PC-9 (cell line): ENCODE results near the gene SCAMP1. TPM values are rescaled to one million over a fixed set of nuclear protein-coding genes. Genes with fewer than 3 reads are reported as not detected.

Source experiments
- BruUV-seq: library from RNA; stranded (reverse); fragments of 400-500 nt; replicated peaks from 2 replicates; lab custom pipeline; 2021; lab: Mats Ljungman, UMichigan
- CTCF ChIA-PET: fragments of 300-600 bp; sonication (Branson Sonifier 250); formaldehyde crosslinking; loops from one replicate; lab custom pipeline; 2022; ENCODE audit warnings: antibody characterized with exemption; lab: Charles Lee
- POLR2A ChIA-PET: fragments of 300-600 bp; sonication (Branson Sonifier 250); formaldehyde crosslinking; loops from one replicate; lab custom pipeline; 2022; ENCODE audit warnings: antibody characterized with exemption; ENCODE audit not compliant: unreplicated experiment; lab: Charles Lee
- DNase-seq, 2 experiments: peaks; one replicate each; pipeline versions ENCODE4 v3.0.0 to v3.0.0-alpha.2; 2015 to 2022; ENCODE audit warnings: mixed read lengths in 1 of 2
- H2AFZ ChIP-seq: fragments of 200-600 bp; sonication (generic); 2 replicates; pipeline ENCODE4 v1.8.1; 2017; ENCODE audit warnings: antibody characterized with exemption
- H3F3A ChIP-seq: fragments of 200-600 bp; sonication (generic); 2 replicates; pipeline ENCODE4 v1.8.1; 2017; ENCODE audit warnings: antibody characterized with exemption, mild to moderate bottlenecking, low read depth; ENCODE audit not compliant: insufficient read depth
- H3K27ac ChIP-seq: fragments of 200-600 bp; sonication (generic); 2 replicates; pipeline ENCODE4 v1.6.1; 2016; ENCODE audit warnings: mixed run types
- H3K27me3 ChIP-seq: fragments of 200-600 bp; sonication (generic); 2 replicates; pipeline ENCODE4 v1.6.1; 2016; ENCODE audit warnings: low read depth, mixed run types; ENCODE audit not compliant: insufficient read depth
- H3K36me3 ChIP-seq: fragments of 200-600 bp; sonication (generic); 2 replicates; pipeline ENCODE4 v1.6.1; 2016; ENCODE audit warnings: low read depth, mixed run types
- H3K4me1 ChIP-seq: fragments of 200-600 bp; sonication (generic); replicated peaks from 2 replicates; pipeline ENCODE4 v1.6.1; 2016; ENCODE audit warnings: mixed run types; ENCODE audit not compliant: insufficient read depth
- H3K4me2 ChIP-seq: fragments of 200-600 bp; sonication (generic); 2 replicates; pipeline ENCODE4 v1.6.1; 2017; ENCODE audit warnings: mixed run types
- H3K4me3 ChIP-seq: fragments of 200-600 bp; sonication (generic); 2 replicates; pipeline ENCODE4 v1.6.1; 2016; ENCODE audit warnings: mixed run types
- H3K79me2 ChIP-seq: fragments of 200-600 bp; sonication (generic); 2 replicates; pipeline ENCODE4 v1.6.1; 2017; ENCODE audit warnings: low read depth, mixed run types
- H3K9me2 ChIP-seq: fragments of 200-600 bp; sonication (generic); 2 replicates; pipeline ENCODE4 v1.8.1; 2017; ENCODE audit warnings: mild to moderate bottlenecking; ENCODE audit not compliant: insufficient read depth
- H3K9me3 ChIP-seq: fragments of 200-600 bp; sonication (generic); 2 replicates; pipeline ENCODE4 v1.8.1; 2016; ENCODE audit warnings: low read depth; ENCODE audit not compliant: insufficient read depth
- H4K20me1 ChIP-seq: fragments of 200-600 bp; sonication (generic); 2 replicates; pipeline ENCODE4 v1.8.1; 2017; ENCODE audit not compliant: insufficient read depth
- EZH2 ChIP-seq: fragments of 200-600 bp; sonication (generic); IDR thresholded peaks from 2 replicates; pipeline ENCODE4 v1.8.0; 2017; ENCODE audit warnings: antibody characterized with exemption, low read depth
- intact Hi-C: fragments of 100-400 bp; cut with micrococcal nuclease; formaldehyde crosslinking; loops from one replicate; pipeline ENCODE4 v1.10.0; 2022; ENCODE audit not compliant: unreplicated experiment
- total RNA-seq: library from RNA; stranded (reverse); gene quantifications from 2 replicates; pipeline ENCODE4 v1.2.3, GENCODE V29; 2021
- TF ChIP-seq, protein P1 (sequence below): fragments of 200-600 bp; sonication (generic); conservative IDR thresholded peaks from 2 replicates; pipeline ENCODE4 v1.6.1; 2017; ENCODE audit warnings: mixed run types, antibody characterized with exemption, mild to moderate bottlenecking, moderate library complexity

The SCAMP1 gene
- total RNA-seq, 1 experiment from 2014 or later: 38.7 TPM

DNA sequence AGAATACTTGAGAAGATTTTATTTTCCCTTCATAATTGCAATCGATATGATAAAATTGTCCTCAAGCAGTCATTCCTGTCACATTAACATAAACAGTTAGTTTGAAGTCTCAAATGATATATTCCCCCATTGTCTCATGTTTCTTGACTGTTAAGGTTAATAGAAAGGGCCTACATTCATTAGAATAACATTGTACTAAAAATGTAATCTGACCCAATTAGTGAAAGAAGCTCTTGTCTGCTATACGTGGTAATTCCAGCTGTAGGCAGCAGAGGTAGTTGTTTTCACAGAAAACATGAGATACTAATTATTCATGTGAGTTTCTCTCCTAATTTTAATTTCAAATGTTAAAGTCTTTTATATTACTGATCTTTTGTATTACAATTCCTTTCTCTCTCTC lies 40.0 kb upstream of the SCAMP1 start:
- Histone ChIP-seq H3F3A (no peaks in the 10 kb centered on the region), H2AFZ (no peak overlapping the region), H4K20me1 (no peaks in the 10 kb centered on the region), H3K36me3 (no peaks in the 10 kb centered on the region), H3K9me2 (no peaks in the 10 kb centered on the region), H3K4me2 (no peak overlapping the region), H3K4me3 (no peak overlapping the region), H3K9me3 (no peaks in the 10 kb centered on the region), H3K4me1 (no peaks in the 10 kb centered on the region), H3K27ac (no peak overlapping the region), H3K27me3 (no peaks in the 10 kb centered on the region), H3K79me2 (no peaks in the 10 kb centered on the region)
- no TSS peak for BruUV-seq
- ChIA-PET POLR2A (interaction anchor here (0.7 kb wide), 1 partner anchor 510 kb away, joined by 3 read pairs; no protein-coding TSS in a partner anchor), CTCF (interaction anchor here (0.6 kb wide), 2 partner anchors 41 to 328 kb away, joined by 3 to 5 read pairs; partner anchors contain the start of gene LHFPL2)
- intact Hi-C loops: loop anchor here (1.0 kb wide), 1 partner anchor 645 kb away; no protein-coding TSS in a partner anchor
- DNase-seq: no peak
- TF ChIP-seq, protein P1, sequence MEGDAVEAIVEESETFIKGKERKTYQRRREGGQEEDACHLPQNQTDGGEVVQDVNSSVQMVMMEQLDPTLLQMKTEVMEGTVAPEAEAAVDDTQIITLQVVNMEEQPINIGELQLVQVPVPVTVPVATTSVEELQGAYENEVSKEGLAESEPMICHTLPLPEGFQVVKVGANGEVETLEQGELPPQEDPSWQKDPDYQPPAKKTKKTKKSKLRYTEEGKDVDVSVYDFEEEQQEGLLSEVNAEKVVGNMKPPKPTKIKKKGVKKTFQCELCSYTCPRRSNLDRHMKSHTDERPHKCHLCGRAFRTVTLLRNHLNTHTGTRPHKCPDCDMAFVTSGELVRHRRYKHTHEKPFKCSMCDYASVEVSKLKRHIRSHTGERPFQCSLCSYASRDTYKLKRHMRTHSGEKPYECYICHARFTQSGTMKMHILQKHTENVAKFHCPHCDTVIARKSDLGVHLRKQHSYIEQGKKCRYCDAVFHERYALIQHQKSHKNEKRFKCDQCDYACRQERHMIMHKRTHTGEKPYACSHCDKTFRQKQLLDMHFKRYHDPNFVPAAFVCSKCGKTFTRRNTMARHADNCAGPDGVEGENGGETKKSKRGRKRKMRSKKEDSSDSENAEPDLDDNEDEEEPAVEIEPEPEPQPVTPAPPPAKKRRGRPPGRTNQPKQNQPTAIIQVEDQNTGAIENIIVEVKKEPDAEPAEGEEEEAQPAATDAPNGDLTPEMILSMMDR: peak; percentile 67
- TF ChIP-seq EZH2: no peak

DNA sequence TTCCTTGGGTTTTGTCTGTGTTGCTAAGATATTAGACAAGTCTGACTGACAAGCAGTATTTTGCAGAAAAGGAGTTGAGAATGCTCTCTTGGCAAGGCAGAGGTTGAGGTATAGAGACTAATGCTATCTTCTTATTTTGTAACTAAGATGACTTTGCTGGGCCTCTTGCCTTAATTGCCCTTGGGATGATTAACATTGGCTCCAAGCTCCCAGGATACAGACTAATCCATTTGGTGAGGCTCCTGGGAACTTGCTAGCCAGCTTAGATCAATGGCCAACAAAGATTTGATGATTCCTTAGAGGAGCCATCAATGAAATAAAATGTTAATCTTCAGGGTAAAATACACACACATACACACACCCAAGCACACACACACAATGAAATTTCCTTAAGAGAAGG lies 37.2 kb upstream of the SCAMP1 start:
- Histone ChIP-seq H3F3A (peaks cover 12% of the 10 kb centered on the region; the same call in 1 of the 2 replicates), H3K4me1 (peaks cover 12% of the 10 kb centered on the region), H4K20me1 (no peaks in the 10 kb centered on the region), H3K36me3 (no peaks in the 10 kb centered on the region), H3K4me2 (no peak overlapping the region), H3K4me3 (no peak overlapping the region), H3K79me2 (no peaks in the 10 kb centered on the region), H3K9me3 (no peaks in the 10 kb centered on the region), H3K27ac (no peak overlapping the region), H3K27me3 (no peaks in the 10 kb centered on the region), H2AFZ (no peak overlapping the region), H3K9me2 (no peaks in the 10 kb centered on the region)
- CTCF ChIA-PET: no interaction called here
- DNase-seq: no peak
- TF ChIP-seq EZH2: no peak
- TF ChIP-seq, protein P1: no peak
- POLR2A ChIA-PET: no interaction called here
- BruUV-seq: no TSS peak
- intact Hi-C loops: no loop called here

DNA sequence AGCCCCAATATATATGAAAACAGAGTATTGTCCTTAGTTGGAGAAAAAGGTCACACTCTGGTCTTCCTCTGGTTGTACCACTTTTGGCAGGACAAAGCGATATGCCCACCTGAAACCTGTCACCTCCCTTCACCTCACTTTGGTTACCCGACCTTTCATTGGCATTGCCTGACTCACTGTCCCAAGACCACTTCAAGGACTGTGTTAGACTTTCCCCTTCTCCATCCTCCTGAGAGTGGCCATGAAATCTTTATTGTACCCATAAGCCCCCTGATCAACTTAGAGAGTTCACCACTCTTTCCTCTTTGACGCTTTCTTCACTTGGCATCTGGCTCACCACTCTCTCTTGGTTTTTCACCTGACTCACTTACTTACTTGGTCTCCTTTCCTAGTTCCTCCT lies 33.5 kb upstream of the SCAMP1 start:
- H3K9me2 ChIP-seq: no peaks in the 10 kb centered on the region
- no peaks in the 10 kb centered on the region for H3K27me3 ChIP-seq
- ChIA-PET POLR2A (no interaction called here), CTCF (no interaction called here)
- H3K4me2 ChIP-seq: no peak overlapping the region
- no TSS peak for BruUV-seq
- no peaks in the 10 kb centered on the region for H3K9me3 ChIP-seq
- peaks cover 22% of the 10 kb centered on the region for H3K4me1 ChIP-seq
- no peaks in the 10 kb centered on the region for H4K20me1 ChIP-seq
- H3F3A ChIP-seq: peaks cover 12% of the 10 kb centered on the region; the same call in 1 of the 2 replicates
- H3K36me3 ChIP-seq: no peaks in the 10 kb centered on the region
- TF ChIP-seq EZH2: no peak
- no peak overlapping the region for H3K4me3 ChIP-seq
- intact Hi-C loops: loop anchor here (5.0 kb wide), 1 partner anchor 260 kb away; no protein-coding TSS in a partner anchor
- no peaks in the 10 kb centered on the region for H3K79me2 ChIP-seq
- H2AFZ ChIP-seq: no peak overlapping the region
- H3K27ac ChIP-seq: peak overlapping the region; percentile 45; the same call in 1 of the 2 replicates
- no peak for DNase-seq
